HG03354 (cell line): ENCODE data around the gene SALL2.
"Not testable (repeated sequence)": the region's sequence is repeated elsewhere in the genome, so short reads cannot be mapped to it uniquely, and the experiment has no call there.

Experiments used
- ATAC-seq: cut with Tn5 transposase; IDR thresholded peaks from one replicate; pipeline ENCODE4 v1.9.1; 2021; ENCODE audit warnings: mild to moderate bottlenecking; ENCODE audit not compliant: unreplicated experiment, poor library complexity, severe bottlenecking

Gene SALL2

DNA sequence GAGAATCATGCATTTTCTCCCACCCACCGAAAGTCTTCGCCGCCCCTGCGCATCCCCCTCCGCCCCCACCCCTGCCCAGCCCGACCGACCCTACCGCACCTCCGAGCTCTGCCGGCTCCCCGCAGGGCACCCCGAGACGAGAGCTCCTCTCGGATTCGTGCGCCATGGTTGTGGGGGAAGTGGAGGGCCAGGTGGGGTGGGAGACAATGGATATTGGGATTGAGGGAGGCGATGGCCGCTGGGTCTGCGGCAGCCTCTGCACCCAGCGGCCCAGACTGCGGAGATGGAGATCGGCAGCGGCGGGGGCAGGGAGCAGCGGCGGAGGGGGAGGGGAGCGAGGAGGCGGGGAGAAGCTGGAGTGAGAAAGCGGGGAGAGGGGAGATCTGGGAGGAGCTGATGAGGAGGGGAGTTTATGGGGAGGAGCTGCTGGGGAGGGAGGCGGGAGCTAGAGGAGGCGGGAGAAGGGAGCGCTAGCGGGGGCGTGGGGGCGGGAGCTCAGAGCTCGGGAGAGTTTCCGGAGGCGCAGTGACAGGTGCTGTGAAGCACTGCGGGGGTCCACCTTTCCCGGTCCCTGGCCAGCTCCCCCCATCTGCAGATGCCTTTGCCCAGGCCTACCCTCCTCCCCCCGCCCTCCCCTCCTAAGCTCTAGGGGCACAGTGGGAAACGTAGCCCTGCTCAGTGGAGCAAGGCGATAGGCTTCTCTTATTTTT lies at the start of gene SALL2:
TSS of gene SALL2 (minus strand) at position 385 of the 710 bp plus-strand sequence. CDS start at position 166, 219 bp downstream.
- ATAC-seq = no peak

DNA sequence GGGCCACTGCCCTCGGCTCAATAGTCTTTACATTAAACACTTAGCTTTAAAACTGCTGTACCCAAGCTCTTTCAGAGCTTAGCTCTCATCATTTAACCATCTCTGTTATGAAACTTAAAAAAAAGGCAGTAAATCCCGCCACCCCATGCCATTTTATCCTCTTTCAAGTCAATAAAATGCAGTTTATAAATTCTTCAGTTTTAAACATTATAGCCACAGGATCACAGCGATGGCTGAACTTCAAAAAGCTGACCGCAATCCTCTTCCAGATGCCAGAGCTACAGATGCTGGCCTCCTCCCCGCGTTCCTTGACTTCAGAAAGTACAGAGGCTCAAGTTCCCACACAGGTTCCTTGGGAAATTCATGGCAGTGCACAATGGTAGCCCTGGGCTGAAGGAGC lies 49.5 kb upstream of the SALL2 start:
- ATAC-seq = no peak

- ATAC-seq = no peak
Measured at GRCh38 chr14:21572604-21573003, 46.5 kb upstream of the SALL2 start.

DNA sequence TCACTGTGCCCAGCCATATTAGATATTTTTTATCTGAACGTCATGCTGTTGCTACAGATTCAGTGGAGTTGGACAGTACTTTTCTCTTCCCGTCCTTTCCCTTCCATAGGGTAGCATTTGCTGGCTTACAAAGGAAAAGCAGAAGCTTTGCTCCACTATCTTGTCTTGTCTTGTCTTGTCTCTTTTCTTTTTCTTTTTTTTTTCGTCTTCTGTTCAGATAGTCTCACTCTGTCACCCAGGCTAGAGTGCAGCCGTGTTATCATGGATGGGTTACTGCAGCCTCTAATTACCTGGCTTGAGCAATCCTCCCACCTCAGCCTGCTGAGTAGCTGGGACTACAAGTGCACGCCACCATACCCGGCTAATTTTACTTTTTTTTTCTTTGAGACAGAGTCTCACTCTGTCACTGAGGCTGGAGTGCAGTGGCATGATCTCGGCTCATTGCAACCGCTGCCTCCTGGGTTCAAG lies 32.6 kb upstream of the SALL2 start:
- no peak for ATAC-seq

DNA sequence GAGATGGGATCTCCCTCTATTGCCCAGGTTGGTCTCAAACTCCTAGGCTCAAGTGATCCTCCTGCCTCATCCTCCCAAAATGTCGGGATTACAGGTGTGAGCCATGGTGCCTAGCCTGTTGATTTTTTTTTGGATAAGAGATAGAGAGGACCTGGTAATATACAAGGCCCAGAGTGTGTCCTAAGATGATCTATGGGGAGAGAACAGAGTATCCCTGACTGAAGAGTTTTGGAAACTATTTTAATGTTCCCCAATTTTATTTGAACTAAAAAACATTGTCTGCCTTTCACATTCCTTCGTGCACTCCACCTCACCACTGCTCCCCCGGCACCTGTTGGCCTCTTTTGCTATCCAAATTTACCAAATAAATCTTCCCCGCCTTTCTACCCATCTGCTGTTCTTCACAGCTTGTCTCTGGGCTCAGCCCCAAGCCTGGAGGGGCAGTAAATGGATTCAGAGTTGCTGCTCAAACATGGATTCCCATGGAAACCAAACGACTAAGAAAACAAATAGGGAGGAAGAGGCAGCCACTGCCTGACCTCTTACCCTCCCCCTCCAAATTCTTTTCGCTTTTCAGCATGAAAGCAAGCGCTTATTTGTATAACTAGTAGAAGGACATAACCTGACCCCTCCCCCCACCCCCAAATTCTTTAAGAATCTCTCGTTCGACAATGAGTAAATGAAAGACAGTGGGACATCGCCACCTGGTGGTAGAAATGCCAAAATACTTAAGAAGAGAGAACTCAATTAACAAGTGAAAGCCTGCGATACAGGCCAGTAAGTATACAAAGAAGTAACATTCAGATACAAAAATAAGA lies 31.1 kb upstream of the SALL2 start:
- ATAC-seq = peak; percentile 65

DNA sequence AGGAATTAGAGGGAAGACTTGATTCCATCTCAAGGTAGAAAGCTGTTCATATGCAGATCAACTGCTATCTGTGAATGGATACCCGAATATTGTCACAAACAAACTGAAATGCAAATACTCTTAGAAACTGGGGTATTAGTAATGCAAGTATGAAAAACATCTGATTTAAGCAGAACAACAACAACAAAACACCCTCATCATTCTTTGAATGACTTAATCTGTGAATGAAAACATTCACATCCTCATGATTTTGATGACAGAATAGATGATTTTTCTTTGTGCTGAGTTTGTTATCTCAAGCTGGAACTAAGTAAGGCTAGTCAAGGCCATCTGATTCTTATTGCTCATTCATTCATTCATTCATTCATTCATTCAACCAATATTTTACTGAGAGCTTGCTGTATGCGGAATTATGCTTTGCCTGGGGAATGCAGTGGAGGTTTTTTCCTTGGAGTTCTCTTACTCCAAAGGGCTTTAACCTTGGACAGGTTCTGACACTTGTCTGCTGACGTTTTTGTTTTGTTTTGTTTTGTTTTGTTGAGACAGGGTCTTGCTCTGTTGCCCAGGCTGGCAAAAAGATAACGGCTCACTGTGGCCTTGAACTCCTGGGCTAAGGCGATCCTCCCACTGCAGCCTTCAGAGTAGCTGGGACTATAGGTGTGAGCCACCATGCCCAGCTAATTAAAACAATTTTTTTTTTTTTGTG lies 30.4 kb upstream of the SALL2 start:
- ATAC-seq = no peak

- no peak for ATAC-seq
Measured at GRCh38 chr14:21553266-21553665, 27.1 kb upstream of the SALL2 start.

GRCh38 chr14:21544588-21544987 lies 18.4 kb upstream of the SALL2 start:
- ATAC-seq = not testable (repeated sequence)

GRCh38 chr14:21543963-21544362 lies 17.8 kb upstream of the SALL2 start:
- no peak for ATAC-seq

GRCh38 chr14:21543521-21543960 lies 17.4 kb upstream of the SALL2 start:
- no peak for ATAC-seq

DNA sequence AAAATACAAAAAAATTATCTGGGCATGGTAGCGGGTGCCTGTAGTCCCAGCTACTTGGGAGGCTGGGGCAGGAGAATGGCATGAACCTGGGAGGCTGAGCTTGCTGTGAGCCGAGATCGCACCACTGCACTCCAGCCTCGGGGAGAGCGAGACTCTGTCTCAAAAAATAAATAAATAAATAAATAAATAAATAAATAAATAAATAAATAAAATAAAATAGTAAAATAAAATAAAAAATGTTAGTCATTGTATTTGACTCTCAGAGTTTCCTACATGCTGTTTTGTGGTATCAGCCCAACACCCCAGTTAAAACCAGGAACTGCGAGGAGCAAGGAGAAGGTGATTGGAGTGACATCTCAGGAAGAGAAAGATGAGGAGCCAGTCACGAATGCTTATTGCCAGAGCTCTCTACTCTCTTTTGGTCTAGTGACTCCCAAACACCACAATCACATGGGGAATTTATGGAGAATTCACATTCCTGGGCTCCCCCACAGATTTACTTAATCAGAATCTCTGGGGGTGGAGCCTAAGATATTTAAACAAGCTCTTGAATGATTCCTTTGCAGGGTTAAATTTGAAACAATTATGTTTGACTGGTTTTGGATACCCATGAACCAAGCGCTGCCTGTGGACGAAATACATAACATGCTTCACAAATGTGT lies 15.4 kb upstream of the SALL2 start:
- no peak for ATAC-seq

DNA sequence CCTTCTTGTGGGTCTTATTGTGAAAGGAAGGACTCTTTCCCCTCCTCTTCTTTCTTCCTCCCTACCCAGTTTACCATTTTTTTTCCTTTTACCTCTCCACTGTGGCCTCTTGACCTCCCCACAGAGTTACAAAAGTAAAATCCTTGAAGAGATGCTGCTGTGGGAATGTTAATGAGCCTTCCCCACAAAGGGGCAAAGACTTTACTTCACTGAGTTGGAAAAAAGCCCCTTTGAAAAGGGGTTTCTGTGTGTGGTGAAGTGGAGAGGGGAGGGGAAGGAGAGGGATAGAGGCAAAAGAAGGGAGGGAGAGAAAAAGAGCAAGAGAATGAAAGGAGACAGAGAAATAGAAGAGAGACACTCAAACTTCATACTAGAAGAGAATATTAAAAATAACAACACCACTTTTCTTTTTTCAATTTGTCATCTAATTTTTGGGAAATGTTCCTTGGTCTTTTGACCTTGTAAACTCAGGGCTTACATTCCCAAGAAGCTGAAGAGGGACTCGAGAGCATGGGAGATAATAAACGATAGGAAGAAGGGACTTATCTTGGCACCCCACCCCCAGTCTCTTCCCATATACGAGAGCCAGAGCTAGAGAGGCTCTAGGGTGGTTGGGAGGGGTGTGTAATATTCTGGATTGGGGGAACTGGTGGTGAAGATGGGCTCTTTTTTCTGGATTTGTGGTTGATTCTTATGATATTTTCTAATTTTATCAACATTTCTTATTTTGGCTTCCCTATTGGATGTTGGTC lies 13.2 kb upstream of the SALL2 start:
- no peak for ATAC-seq

GRCh38 chr14:21537090-21537424 lies 10.9 kb upstream of the SALL2 start:
- ATAC-seq = no peak

DNA sequence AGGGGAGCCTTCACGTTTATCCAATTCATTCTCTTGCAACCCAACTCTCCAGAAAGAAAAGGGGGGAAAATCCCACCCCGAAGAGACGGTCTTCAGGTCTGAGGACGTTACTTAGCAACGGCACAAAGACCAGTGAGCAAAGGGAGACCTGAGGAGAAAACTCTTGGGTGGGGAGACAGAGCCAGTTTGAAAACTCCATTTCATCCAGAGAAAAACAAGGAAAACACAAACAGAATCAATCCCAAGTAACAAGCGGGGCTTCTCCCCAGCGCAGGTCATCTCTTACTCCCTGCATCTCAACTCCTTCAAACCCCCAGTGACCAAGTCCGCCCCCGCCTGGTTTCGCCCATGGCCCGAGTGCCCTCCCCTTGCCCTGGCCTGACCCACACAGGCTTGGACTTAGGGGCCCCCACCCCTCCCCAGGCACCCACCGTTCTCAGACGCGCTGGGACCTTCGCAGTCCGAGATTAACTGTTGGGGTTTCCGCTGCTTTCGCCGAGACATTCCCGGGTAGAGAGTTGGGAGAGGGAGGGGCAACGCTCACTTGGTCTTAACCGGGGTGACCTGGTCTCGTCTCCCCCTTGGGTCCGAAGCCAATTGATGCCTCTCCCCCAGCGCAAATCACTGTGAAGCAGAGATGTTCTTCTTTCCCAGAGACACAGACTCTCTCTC lies 10.4 kb upstream of the SALL2 start:
- no peak for ATAC-seq

DNA sequence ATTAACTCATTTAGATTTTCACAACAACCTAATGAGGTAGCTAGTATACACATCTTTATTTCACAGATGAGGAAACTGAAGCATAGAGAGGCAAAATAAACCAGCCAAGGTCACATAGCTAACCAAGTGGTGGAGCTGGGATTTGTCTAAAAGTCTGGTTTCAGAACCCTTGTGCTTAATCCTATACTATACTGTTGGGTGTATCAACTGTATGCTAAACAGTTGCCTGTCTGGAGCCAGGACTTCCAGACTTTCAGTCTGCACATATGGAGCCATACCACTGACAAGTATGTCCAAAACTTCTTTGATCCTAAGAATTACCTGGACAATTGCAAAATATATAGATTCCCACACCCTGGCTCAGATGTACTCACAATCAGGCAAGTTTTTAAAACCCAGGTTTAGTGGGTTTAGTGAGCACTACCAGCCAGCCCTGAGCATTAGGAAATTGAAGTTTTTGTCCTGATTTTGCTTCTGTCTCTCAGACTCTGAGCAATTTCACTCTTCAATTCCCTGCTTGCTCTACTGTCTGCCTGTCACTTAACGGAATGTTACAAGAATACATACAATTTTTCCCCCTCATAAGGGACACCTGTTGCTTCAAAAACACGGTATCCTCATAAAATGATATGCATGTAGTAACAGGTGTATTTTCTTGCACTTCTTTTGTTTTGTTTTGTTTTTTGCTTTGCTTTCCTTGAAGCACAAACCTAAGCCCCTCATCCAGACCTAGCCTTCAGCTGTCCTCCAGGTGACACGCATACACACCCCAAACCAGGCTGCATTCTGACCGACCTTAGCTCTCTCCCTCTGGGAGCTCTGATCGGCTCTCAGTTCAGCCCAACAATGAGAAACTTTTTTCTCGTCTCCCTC lies 9.6 kb upstream of the SALL2 start:
- no peak for ATAC-seq

- no peak for ATAC-seq
Measured at GRCh38 chr14:21534576-21534975, 8.4 kb upstream of the SALL2 start.

- ATAC-seq = no peak
Measured at GRCh38 chr14:21533294-21533693, 7.1 kb upstream of the SALL2 start.

- ATAC-seq = no peak
Measured at GRCh38 chr14:21529515-21529914, 3.4 kb upstream of the SALL2 start.
